ENCODE data around the gene DNAJC8.
A peak's percentile ranks its signal among the peaks of the same experiment; 100 is the strongest.

DNAJC8 gene

DNA sequence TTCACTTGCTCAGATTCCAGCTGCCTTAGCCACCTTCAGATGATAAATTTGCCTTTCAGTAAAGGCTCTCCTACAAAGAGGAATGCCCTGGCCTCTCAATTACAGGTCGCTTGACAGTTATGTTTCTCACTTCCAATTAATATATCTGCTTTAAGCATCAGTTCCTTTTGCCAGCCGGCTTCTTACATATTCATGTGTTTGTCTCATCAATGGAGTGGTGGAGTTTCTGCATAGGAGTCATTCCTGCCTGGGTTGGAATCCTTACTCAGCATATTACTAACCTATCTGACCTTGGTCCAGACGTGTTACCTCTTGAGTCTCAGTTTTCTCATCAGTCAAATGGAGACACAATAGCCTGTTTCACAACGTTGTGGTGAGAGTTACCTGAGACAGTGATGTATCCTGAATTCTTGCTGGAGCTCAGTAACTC lies 17.1 kb upstream of the DNAJC8 start:
- DNase-seq (ENCODE audit: low read depth in 2 of 3, low spot score in 1 of 3), result no peak

GRCh38 chr1:28249013-28249865 lies 16.4 kb upstream of the DNAJC8 start:
- DNase-seq (ENCODE audit: low read depth in 2 of 3, low spot score in 1 of 3), result no peak

DNA sequence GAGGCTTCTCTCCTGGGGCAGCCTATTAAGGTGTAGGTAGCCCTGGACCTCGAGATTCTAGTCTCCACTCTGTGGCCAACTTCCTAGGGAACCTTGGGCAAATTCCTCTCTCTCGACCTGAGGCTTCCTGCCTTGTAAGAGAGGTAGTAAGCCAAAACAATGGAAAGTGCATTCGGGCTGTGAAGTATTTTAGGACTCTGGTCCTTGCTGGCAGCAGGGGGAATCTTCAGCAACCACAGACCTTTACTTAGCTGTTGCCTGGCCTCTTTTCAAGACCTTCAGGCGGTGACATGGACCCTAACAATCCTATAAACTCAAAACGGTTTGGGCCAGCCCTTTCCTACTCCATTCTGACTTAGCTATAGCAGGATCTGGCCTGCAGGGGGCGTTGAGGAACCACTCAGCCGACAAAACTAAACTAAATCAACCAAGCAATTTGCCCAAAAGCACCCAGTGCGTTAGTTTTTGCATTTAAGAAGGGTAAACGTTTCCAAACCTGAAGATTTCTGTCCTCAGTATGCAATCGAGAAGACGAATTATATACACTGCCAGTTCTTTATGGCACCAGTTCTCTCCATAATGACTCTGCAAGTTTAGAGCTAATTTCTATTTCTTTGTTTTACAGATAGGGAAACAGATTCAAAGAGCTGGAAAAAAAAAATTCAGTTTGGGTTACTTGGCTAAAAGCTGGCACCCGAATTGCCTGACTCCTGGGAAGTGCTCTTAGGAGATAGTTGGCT lies 15.6 kb upstream of the DNAJC8 start:
- peak; percentile 72 to 82 (median 72) for DNase-seq (ENCODE audit: low read depth in 2 of 3, low spot score in 1 of 3)

- DNase-seq (ENCODE audit: low read depth in 2 of 3, low spot score in 1 of 3), result no peak
These were observed 14.9 kb upstream of the DNAJC8 start for GRCh38 chr1:28247612-28248272.

GRCh38 chr1:28246427-28246832 lies 13.6 kb upstream of the DNAJC8 start:
- DNase-seq (ENCODE audit: low read depth in 2 of 3, low spot score in 1 of 3), result peak in 1 of 3 donors; percentile 46

DNA sequence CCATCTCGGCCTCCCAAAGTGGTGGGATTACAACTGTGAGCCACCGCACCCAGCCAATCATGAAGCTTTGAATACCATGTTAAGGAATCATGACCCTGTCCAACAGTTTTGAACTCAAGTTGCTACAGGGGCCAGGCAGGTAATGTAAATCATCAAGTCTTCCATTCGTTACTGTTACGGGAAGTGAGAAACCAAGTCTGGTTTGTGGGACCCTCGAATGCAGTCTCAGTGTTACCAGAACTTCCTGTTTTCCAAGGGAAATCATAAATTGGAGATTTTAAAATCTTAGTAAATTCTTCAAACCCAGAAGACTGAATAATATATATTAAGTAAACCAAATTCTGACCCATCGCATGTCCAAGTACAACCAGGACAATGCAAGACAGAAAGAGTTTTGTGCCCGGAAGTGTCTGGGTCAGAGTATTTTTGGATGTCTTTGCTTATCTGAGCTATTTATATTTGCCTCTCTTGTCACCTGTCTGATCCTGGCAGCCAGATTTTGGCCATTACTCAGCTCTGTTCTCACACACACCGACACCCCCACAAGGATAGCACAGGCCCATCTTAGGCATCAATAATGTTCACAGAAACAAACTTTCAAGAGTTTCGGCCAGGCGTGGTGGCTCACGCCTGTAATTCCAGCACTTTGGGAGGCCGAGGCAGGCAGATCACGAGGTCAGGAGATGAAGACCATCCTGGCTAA lies 11.9 kb upstream of the DNAJC8 start:
- no peak for DNase-seq (ENCODE audit: low read depth in 2 of 3, low spot score in 1 of 3)

GRCh38 chr1:28243685-28244311 lies 11.0 kb upstream of the DNAJC8 start:
- no peak for DNase-seq (ENCODE audit: low read depth in 2 of 3, low spot score in 1 of 3)

DNA sequence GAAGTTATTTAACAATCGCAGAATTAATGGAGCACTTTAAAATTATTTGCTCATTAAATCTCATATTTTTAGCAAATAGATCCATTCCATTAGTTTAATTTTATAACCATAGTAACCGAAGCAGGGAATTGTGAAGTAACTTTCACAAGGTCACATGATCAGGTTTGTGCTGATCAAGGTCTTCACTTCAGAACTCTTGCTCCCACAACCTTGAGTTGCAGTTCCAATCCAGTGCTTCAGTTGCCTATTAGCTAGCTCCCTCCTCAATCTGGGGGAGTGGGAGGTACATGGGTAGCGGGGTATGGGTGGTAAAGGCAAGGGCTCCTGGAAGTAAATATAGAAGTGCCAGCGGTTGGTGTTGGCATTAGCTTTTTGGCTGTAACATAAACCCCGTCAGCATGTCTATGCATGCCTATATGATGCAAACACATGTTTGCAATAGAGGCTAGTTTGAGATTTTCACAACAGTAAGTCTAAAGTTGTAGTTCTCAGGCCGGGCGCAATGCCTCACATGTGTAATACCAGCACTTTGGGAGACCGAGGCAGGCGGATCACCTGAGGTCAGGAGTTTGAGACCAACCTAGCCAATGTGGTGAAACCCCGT lies 8.9 kb upstream of the DNAJC8 start:
- DNase-seq (ENCODE audit: low read depth in 2 of 3, low spot score in 1 of 3), result no peak

GRCh38 chr1:28240024-28240423 lies 7.2 kb upstream of the DNAJC8 start:
- no peak for DNase-seq (ENCODE audit: low read depth in 2 of 3, low spot score in 1 of 3)

- no peak for DNase-seq (ENCODE audit: low read depth in 2 of 3, low spot score in 1 of 3)
These were observed 6.2 kb upstream of the DNAJC8 start for GRCh38 chr1:28239004-28239403.

GRCh38 chr1:28236656-28237322 lies 4.0 kb upstream of the DNAJC8 start:
- no peak for DNase-seq (ENCODE audit: low read depth in 2 of 3, low spot score in 1 of 3)

DNA sequence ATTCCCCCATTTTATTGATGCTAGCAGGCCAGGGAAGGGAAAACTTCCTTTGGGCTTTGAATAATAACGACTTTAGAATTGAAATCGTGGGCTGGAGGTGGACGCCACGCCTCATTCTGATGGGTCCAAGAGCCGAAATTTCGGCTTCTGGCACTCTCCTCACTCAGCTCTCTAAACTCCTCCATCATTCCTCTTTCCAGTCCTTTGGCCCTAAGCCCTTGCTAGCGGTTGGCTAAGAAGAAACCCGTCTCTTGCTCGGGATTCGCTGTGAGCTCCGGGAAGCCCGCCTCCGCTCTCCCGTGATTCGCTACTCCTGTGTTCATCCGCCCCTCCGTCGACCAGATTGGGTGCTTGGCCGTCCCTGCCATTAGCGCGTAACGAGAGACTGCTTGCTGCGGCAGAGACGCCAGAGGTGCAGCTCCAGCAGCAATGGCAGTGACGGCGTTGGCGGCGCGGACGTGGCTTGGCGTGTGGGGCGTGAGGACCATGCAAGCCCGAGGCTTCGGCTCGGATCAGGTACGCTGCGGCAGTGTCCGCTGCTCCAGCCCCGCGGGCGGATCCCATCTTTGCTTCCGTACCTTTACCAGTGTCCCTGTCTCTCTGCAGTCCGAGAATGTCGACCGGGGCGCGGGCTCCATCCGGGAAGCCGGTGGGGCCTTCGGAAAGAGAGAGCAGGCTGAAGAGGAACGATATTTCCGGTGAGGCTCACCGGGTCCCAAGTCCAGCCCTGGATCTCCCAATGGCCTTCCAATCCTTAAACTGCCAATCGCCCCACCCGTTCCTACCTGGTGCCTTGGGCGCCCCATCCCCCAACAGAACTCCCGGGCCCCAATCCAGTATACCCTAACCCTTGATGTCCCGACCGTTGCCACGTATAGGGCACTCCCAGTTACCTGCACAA lies 3.2 kb upstream of the DNAJC8 start, which contains the start of gene ATP5IF1:
TSS of gene ATP5IF1 (plus strand) at position 370 of the 901 bp plus-strand sequence. CDS start at position 430, 60 bp downstream.
- peak; percentile 91 to 93 (median 92) for DNase-seq (ENCODE audit: low read depth in 2 of 3, low spot score in 1 of 3)

DNA sequence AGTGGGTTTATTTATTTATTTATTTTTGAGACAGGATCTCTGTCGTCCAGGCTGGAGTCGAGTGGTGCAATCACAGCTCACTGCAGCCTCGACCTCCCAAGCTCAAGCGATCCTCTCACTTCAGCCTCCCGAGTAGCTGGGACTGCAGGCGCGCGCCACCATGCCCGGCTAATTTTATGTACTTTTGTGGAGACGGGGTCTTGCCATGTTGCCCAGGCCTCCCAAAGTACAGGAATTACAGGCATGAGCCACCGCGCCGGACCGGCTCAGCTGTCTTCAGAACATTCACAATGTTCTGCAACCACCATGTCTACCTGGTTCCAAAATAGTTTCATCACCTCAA lies 406 bp upstream of the DNAJC8 start:
- no peak for DNase-seq (ENCODE audit: low read depth in 2 of 3, low spot score in 1 of 3)

- no peak for DNase-seq (ENCODE audit: low read depth in 2 of 3, low spot score in 1 of 3)
These were observed 2.8 kb downstream of the DNAJC8 start for GRCh38 chr1:28229996-28230395.

DNA sequence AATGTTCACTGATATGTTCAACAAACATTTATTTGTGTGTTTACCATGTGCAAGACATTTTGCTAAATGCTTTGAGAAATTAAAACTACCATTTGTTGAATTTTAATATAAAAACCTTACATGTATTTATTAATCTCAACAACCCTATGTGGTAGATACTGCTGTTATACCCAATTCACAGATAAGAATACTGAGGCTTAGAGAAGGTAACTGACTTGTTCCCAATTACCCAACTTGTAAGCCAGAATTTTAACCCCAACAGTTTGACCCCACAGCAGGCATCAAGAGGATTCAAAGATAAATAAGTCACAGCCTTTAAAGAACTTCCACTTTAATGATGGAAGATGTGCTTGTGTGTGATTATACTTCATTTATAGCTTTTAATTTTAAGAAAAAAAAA lies 3.7 kb downstream of the DNAJC8 start:
- DNase-seq (ENCODE audit: low read depth in 2 of 3, low spot score in 1 of 3), result no peak

DNA sequence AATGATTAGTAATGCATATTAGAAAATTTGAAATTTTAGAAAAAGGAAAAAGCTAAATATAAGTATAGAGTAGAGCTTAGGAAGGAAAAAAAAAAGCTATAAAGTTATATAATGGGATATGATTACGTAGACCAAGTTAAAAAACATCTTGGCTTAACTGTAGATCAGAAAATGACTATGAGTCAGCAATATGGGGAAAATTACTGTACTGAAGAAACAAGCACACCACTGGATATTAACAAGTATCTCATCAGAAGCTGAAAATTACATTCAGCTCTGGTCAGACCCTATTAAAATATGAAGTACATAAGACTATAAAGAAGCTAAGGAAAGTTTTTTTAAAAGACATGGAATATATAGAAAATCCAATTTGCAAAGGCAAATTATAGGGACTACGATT lies 19.5 kb downstream of the DNAJC8 start:
- DNase-seq (ENCODE audit: low read depth in 2 of 3, low spot score in 1 of 3), result no peak

DNA sequence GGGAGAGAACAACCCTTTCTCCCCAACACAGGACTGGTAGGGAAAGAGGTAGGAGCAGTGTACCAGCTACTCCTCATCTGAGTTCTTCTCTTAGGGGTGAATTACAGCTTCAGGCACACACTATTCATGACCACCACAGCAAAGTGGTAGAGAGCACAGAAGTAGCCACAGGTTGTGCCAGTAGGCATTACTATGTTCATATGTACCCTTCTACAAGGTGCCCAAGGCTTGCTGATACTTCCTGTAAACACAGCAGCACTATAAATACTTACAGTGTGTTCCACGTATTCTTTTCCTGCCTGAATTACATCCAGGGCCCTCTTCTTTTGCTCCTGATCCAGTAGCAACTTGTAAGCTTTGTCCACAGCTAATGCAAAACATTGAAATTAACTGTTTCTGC lies 23.1 kb downstream of the DNAJC8 start:
- DNase-seq (ENCODE audit: low read depth in 2 of 3, low spot score in 1 of 3), result no peak

DNA sequence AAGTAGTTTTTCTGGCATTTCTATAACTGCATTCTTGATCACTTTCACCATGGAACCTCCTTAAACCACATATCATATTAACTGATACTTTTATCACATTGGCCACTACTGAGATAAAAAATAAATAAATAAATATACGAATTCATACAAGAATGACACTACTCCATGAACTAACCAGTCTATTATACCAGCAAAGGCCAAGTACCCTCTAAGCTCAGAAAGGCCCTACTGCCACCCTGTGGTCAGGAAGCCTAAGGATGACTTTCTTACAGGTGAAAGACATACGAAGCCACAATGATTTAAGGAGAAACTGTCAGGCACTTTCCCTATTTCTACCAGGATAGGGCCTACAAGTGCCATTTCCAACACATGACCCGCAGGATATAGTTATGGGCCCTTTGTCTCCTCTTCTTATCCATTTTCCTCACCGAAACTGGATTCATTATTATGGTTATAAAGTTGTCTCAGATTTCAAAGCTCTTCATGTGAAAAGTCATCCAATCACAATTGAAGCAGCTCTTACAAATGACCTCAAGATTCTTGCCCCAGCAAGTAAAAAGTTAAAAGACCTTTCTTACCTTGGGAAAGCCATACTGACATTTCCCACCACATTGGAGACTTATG lies 23.9 kb downstream of the DNAJC8 start:
- DNase-seq (ENCODE audit: low read depth in 2 of 3, low spot score in 1 of 3), result peak; percentile 15 to 47 (median 21)

Measured in stimulated activated CD4-positive, alpha-beta T cell treated with anti-CD3 and anti-CD28 coated beads, Interleukin-12 subunit alpha, Interleukin-12 subunit beta, amount 100 ng/mL, for 48 hours (primary cell).